OCI-LY1 (cell line): ENCODE results near the gene ELAC2.

Experiments
- CTCF ChIP-seq: fragments of 200-600 bp; sonication (generic), shearing (Covaris generic); IDR thresholded peaks from 2 replicates; pipeline ENCODE4 v1.5.1; 2017; ENCODE audit warnings: mild to moderate bottlenecking, antibody characterized with exemption, low read length, moderate library complexity, mixed read lengths
- EZH2 ChIP-seq: fragments of 200-600 bp; sonication (generic), shearing (Covaris generic); IDR thresholded peaks from 2 replicates; pipeline ENCODE4 v1.8.0; 2017; ENCODE audit warnings: borderline replicate concordance, mixed run types, mild to moderate bottlenecking, antibody characterized with exemption, low read length, moderate library complexity, mixed read lengths

GRCh38 chr17:13016881-13017654 lies 759 bp downstream of the ELAC2 start:
- TF ChIP-seq CTCF (no peak), EZH2 (no peak)
